ENCODE measurements around the gene PCDH9. TPM values are rescaled to one million over a fixed set of nuclear protein-coding genes. Genes with fewer than 3 reads are reported as not detected.

The PCDH9 gene
- total and polyA plus RNA-seq, 2 donors: 0.72 to 28.2 TPM

GRCh38 chr13:66405908-66406802 lies 824.0 kb downstream of the PCDH9 start:
- 40% methylated on average over 6 of the region's 6 CpGs for WGBS
- DNase-seq (ENCODE audit: extremely low spot score): no peak
- H3K27ac ChIP-seq (ENCODE audit: low read depth): no peak overlapping the region
- no peak overlapping the region for H3K4me3 ChIP-seq (ENCODE audit: low read depth, low read length)
- H3K4me1 ChIP-seq (ENCODE audit: insufficient read depth): no peaks in the 10 kb centered on the region
- H3K36me3 ChIP-seq (ENCODE audit: insufficient read depth): no peaks in the 10 kb centered on the region

- Histone ChIP-seq H3K27ac (ENCODE audit: low read depth) (no peak overlapping the region), H3K4me3 (ENCODE audit: low read depth, low read length) (no peak overlapping the region), H3K36me3 (ENCODE audit: insufficient read depth) (no peaks in the 10 kb centered on the region), H3K4me1 (ENCODE audit: insufficient read depth) (no peaks in the 10 kb centered on the region)
- WGBS: 92% methylated on average over 2 of the region's 2 CpGs
- no peak for DNase-seq (ENCODE audit: extremely low spot score)
These were observed 827.6 kb downstream of the PCDH9 start for GRCh38 chr13:66402546-66402945.

- no peak overlapping the region for H3K4me3 ChIP-seq (ENCODE audit: low read depth, low read length)
- no peaks in the 10 kb centered on the region for H3K36me3 ChIP-seq (ENCODE audit: insufficient read depth)
- 95% methylated on average over 1 of the region's 1 CpG for WGBS
- H3K4me1 ChIP-seq (ENCODE audit: insufficient read depth): no peaks in the 10 kb centered on the region
- no peak for DNase-seq (ENCODE audit: extremely low spot score)
- no peak overlapping the region for H3K27ac ChIP-seq (ENCODE audit: low read depth)
These were observed 828.1 kb downstream of the PCDH9 start for GRCh38 chr13:66402066-66402465.

GRCh38 chr13:66400292-66400691 lies 829.8 kb downstream of the PCDH9 start:
- H3K27ac ChIP-seq (ENCODE audit: low read depth): no peak overlapping the region
- H3K4me3 ChIP-seq (ENCODE audit: low read depth, low read length): no peak overlapping the region

DNA sequence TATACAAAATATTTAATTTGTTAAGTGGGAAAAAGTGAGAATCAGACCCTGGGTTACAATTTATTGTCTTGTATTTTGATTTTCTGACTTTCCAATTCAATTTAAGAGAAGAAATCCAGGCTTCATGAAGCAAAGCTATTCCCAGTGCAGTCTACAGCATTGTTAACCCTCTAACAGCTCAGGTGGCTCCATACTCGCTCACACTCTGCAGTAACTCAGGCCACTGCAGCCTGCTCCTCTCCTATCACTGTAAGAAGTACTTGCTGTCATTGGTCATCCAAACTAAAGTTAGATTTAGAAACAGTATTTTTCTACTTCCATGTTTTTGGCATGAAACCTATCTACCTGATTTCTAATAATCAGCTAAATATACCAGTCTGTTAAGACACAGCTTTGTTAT lies 830.3 kb downstream of the PCDH9 start:
- no peak overlapping the region for H3K4me3 ChIP-seq (ENCODE audit: low read depth, low read length)
- H3K36me3 ChIP-seq (ENCODE audit: insufficient read depth): no peaks in the 10 kb centered on the region
- no peak overlapping the region for H3K27ac ChIP-seq (ENCODE audit: low read depth)
- WGBS: 96% methylated on average over 1 of the region's 1 CpG
- no peak for DNase-seq (ENCODE audit: extremely low spot score)
- H3K4me1 ChIP-seq (ENCODE audit: insufficient read depth): no peaks in the 10 kb centered on the region

More at GRCh38 chr13:66400292-66400691, 829.8 kb downstream of the PCDH9 start:
- DNase-seq (ENCODE audit: extremely low spot score): no peak
- no peaks in the 10 kb centered on the region for H3K4me1 ChIP-seq (ENCODE audit: insufficient read depth)
- H3K36me3 ChIP-seq (ENCODE audit: insufficient read depth): no peaks in the 10 kb centered on the region

- 94% methylated on average over 3 of the region's 3 CpGs for WGBS
- no peaks in the 10 kb centered on the region for H3K36me3 ChIP-seq (ENCODE audit: insufficient read depth)
- no peak overlapping the region for H3K27ac ChIP-seq (ENCODE audit: low read depth)
- H3K4me1 ChIP-seq (ENCODE audit: insufficient read depth): no peaks in the 10 kb centered on the region
- DNase-seq (ENCODE audit: extremely low spot score): no peak
- H3K4me3 ChIP-seq (ENCODE audit: low read depth, low read length): no peak overlapping the region
These were observed 833.0 kb downstream of the PCDH9 start for GRCh38 chr13:66397133-66397532.

- DNase-seq (ENCODE audit: extremely low spot score): no peak
- Histone ChIP-seq H3K4me3 (ENCODE audit: low read depth, low read length) (no peak overlapping the region), H3K27ac (ENCODE audit: low read depth) (no peak overlapping the region), H3K36me3 (ENCODE audit: insufficient read depth) (no peaks in the 10 kb centered on the region), H3K4me1 (ENCODE audit: insufficient read depth) (no peaks in the 10 kb centered on the region)
- WGBS: 94% methylated on average over 1 of the region's 1 CpG
These were observed 838.8 kb downstream of the PCDH9 start for GRCh38 chr13:66391322-66391721.

DNA sequence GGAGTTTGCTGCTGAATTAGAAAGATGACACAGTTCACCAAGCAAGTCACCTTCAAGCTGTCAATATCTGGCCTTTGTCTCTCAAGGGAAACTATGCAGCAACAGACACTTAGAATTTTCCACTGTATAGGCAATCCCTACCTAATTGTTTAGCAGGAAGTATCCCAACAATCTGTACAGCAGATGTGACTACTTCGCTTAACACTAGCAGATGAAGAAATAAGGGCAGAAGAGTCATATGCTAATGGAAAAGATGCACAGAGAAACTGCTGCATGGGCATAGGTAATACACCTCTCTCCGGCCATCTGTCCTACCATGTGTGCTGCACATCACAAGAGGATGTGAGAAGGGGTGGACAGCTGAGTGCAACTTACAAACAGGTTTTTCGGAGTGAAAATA lies 851.2 kb downstream of the PCDH9 start:
- no peak overlapping the region for H3K27ac ChIP-seq (ENCODE audit: low read depth)
- H3K36me3 ChIP-seq (ENCODE audit: insufficient read depth): no peaks in the 10 kb centered on the region
- no peak overlapping the region for H3K4me3 ChIP-seq (ENCODE audit: low read depth, low read length)
- no peaks in the 10 kb centered on the region for H3K4me1 ChIP-seq (ENCODE audit: insufficient read depth)
- no peak for DNase-seq (ENCODE audit: extremely low spot score)
- WGBS: 95% methylated on average over 3 of the region's 3 CpGs

DNA sequence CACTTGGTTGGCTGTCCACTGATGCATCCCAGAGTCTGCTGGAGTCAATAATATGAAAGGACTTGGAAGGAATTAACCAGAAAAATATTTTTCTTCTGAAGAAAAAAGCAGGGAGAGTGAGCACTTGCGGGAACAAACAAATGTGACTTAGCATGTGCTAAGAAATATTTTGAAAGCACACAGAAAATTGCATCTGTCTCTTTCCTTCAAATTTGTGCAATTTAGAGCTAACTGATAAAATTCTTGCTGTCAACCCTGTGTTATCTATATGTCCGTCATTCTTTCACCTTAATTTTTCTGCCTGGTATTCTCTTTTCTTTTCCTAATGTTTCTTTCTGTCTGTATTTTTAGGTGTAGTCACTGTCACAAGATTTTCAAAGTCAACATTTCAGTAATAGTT lies 852.6 kb downstream of the PCDH9 start:
- Histone ChIP-seq H3K36me3 (ENCODE audit: insufficient read depth) (no peaks in the 10 kb centered on the region), H3K27ac (ENCODE audit: low read depth) (no peak overlapping the region), H3K4me1 (ENCODE audit: insufficient read depth) (no peaks in the 10 kb centered on the region), H3K4me3 (ENCODE audit: low read depth, low read length) (no peak overlapping the region)
- 71% methylated on average over 2 of the region's 2 CpGs for WGBS
- DNase-seq (ENCODE audit: extremely low spot score): no peak

DNA sequence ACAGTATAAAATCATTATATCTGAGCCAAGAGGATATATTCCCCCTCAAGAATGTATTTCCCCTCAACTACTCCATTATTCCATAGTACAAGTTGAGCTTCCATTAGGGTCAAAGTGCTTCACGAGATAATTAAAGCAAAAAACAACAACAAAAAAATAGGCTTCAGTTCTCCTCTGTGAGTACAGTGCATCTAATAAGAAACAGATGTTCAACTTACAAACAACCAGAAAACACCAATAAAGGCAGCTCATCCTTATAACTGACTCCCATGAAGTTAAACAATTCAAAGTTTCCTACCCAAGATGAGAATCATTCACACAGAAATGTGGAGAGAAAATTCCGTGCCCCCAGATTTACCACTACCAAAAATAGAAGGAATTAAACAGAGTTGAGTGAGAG lies 854.4 kb downstream of the PCDH9 start:
- H3K4me1 ChIP-seq (ENCODE audit: insufficient read depth): no peaks in the 10 kb centered on the region
- no peak overlapping the region for H3K27ac ChIP-seq (ENCODE audit: low read depth)
- no peak for DNase-seq (ENCODE audit: extremely low spot score)
- no peaks in the 10 kb centered on the region for H3K36me3 ChIP-seq (ENCODE audit: insufficient read depth)
- 59% methylated on average over 2 of the region's 2 CpGs for WGBS
- no peak overlapping the region for H3K4me3 ChIP-seq (ENCODE audit: low read depth, low read length)

- Histone ChIP-seq H3K36me3 (ENCODE audit: insufficient read depth) (no peaks in the 10 kb centered on the region), H3K27ac (ENCODE audit: low read depth) (no peak overlapping the region), H3K4me1 (ENCODE audit: insufficient read depth) (no peaks in the 10 kb centered on the region), H3K4me3 (ENCODE audit: low read depth, low read length) (no peak overlapping the region)
- no peak for DNase-seq (ENCODE audit: extremely low spot score)
- 25% methylated on average over 1 of the region's 1 CpG for WGBS
These were observed 860.5 kb downstream of the PCDH9 start for GRCh38 chr13:66369666-66370065.

- WGBS: 73% methylated on average over 1 of the region's 1 CpG
- Histone ChIP-seq H3K36me3 (ENCODE audit: insufficient read depth) (no peaks in the 10 kb centered on the region), H3K4me3 (ENCODE audit: low read depth, low read length) (no peak overlapping the region), H3K4me1 (ENCODE audit: insufficient read depth) (no peaks in the 10 kb centered on the region), H3K27ac (ENCODE audit: low read depth) (no peak overlapping the region)
- no peak for DNase-seq (ENCODE audit: extremely low spot score)
These were observed 862.8 kb downstream of the PCDH9 start for GRCh38 chr13:66367356-66367755.

GRCh38 chr13:66365101-66365500 lies 865.0 kb downstream of the PCDH9 start:
- Histone ChIP-seq H3K27ac (ENCODE audit: low read depth) (no peak overlapping the region), H3K36me3 (ENCODE audit: insufficient read depth) (no peaks in the 10 kb centered on the region), H3K4me3 (ENCODE audit: low read depth, low read length) (no peak overlapping the region), H3K4me1 (ENCODE audit: insufficient read depth) (no peaks in the 10 kb centered on the region)
- 97% methylated on average over 3 of the region's 3 CpGs for WGBS
- DNase-seq (ENCODE audit: extremely low spot score): no peak

DNA sequence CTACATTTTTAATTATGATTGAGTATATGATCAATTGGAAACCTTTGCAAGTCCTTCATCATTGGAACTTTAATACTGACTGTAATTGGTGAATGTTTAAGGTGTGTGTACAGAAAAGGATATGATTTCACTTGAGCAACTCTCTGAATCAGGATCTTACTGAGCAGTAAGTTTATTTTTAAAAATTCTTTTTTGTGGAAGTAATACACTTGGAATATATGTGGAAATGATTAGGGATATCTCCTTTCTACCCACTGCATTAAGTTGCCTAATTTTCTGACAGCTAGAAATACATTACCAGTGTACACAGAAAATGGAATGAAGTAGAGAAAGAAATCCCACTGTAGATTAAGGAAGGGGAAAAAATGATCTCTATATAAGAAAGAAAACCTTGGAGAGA lies 865.8 kb downstream of the PCDH9 start:
- H3K4me1 ChIP-seq (ENCODE audit: insufficient read depth): no peaks in the 10 kb centered on the region
- DNase-seq (ENCODE audit: extremely low spot score): no peak

More for the DNA sequence above, 865.8 kb downstream of the PCDH9 start:
- Histone ChIP-seq H3K4me3 (ENCODE audit: low read depth, low read length) (no peak overlapping the region), H3K36me3 (ENCODE audit: insufficient read depth) (no peaks in the 10 kb centered on the region), H3K27ac (ENCODE audit: low read depth) (no peak overlapping the region)

Data from urinary bladder (tissue), 4 donors.